HCT116 (cell line): ENCODE data around the gene RAB3GAP2. TPM values are rescaled to one million over a fixed set of nuclear protein-coding genes. Genes with fewer than 3 reads are reported as not detected.
"Not testable (repeated sequence)": the region's sequence is repeated elsewhere in the genome, so short reads cannot be mapped to it uniquely, and the experiment has no call there.

ENCODE experiments used
- ATAC-seq: fragments of 200-7000 bp; cut with Tn5 transposase; 2 replicates; pipeline ENCODE4 v1.9.1; 2020; ENCODE audit warnings: mild to moderate bottlenecking, moderate library complexity
- BruUV-seq: library from RNA; stranded (reverse); fragments of 400-500 nt; replicated peaks from 2 replicates; lab custom pipeline; 2021; lab: Mats Ljungman, UMichigan
- CTCF ChIA-PET: fragments of 300-600 bp; sonication (Branson Sonifier 250); formaldehyde crosslinking; loops from one replicate; lab custom pipeline; 2021; ENCODE audit warnings: antibody characterized with exemption; lab: Charles Lee
- POLR2A ChIA-PET: fragments of 300-600, 350-600 bp; sonication (Branson Sonifier 250); formaldehyde crosslinking; loops from one replicate; lab custom pipeline; 2021; ENCODE audit warnings: antibody characterized with exemption; lab: Charles Lee
- RAD21 ChIA-PET, 2 experiments: fragments of 300-600 bp; sonication (Branson Sonifier 250); formaldehyde crosslinking; loops; one replicate each; lab custom pipeline; 2023; ENCODE audit warnings: low total read pairs in 2 of 2; ENCODE audit not compliant: uncharacterized antibody in 2 of 2, unreplicated experiment in 2 of 2, low non-redundant PET in 1 of 2; lab: Charles Lee
- DNase-seq: peaks from one replicate; pipeline ENCODE4 v3.0.0-alpha.2; 2010; ENCODE audit warnings: low read depth, low spot score
- H2AFZ ChIP-seq: fragments of 200-600 bp; shearing (Covaris generic), sonication (generic); 2 replicates; pipeline ENCODE4 v1.6.1; 2017; ENCODE audit warnings: low read depth, mixed run types, mixed read lengths, antibody characterized with exemption, low read length; ENCODE audit not compliant: poor library complexity, severe bottlenecking
- H3K27ac ChIP-seq: 2 replicates; pipeline ENCODE4 v1.5.1; 2012; ENCODE audit warnings: low read depth, low read length
- H3K27me3 ChIP-seq: fragments of 200-600 bp; sonication (generic); 2 replicates; pipeline ENCODE4 v1.6.1; 2016; ENCODE audit warnings: mixed run types, low read length, mixed read lengths; ENCODE audit not compliant: insufficient read depth
- H3K36me3 ChIP-seq, 2 experiments: fragments of 200-500 bp in 1 of 2; fragments of 200-600 bp in 1 of 2; sonication (Bioruptor generic) in 1 of 2; sonication (generic) in 1 of 2; 2 replicates each; pipeline versions ENCODE4 v1.5.1 to v1.6.1; 2014 to 2016; ENCODE audit warnings: low read length in 2 of 2, inconsistent platforms in 1 of 2, mixed read lengths in 1 of 2, mixed run types in 1 of 2; ENCODE audit not compliant: insufficient read depth in 2 of 2, control insufficient read depth in 1 of 2
- H3K4me1 ChIP-seq, 2 experiments: fragments of 200-600 bp in 1 of 2; sonication (generic) in 1 of 2; 2 replicates each; pipeline versions ENCODE4 v1.5.1 to v1.6.1; 2012 to 2017; ENCODE audit warnings: low read length in 2 of 2, inconsistent platforms in 1 of 2, mild to moderate bottlenecking in 1 of 2, mixed read lengths in 1 of 2, mixed run types in 1 of 2, moderate library complexity in 1 of 2; ENCODE audit not compliant: insufficient read depth in 2 of 2, control insufficient read depth in 1 of 2
- H3K4me2 ChIP-seq: fragments of 200-600 bp; sonication (generic); 2 replicates; pipeline ENCODE4 v1.6.1; 2017; ENCODE audit warnings: mixed run types, low read length, mixed read lengths
- H3K4me3 ChIP-seq, 2 experiments: fragments of 200-600 bp in 1 of 2; sonication (generic) in 1 of 2; replicated peaks in 1 of 2; 2 replicates each; pipeline ENCODE4 v1.5.1; 2011 to 2016; ENCODE audit warnings: low read length in 2 of 2, control low read depth in 1 of 2, low read depth in 1 of 2, mild to moderate bottlenecking in 1 of 2, mixed read lengths in 1 of 2, mixed run types in 1 of 2
- H3K79me2 ChIP-seq: fragments of 200-600 bp; sonication (generic); 2 replicates; pipeline ENCODE4 v1.6.1; 2017; ENCODE audit warnings: mild to moderate bottlenecking, mixed run types, low read length, moderate library complexity, mixed read lengths; ENCODE audit not compliant: insufficient read depth
- H3K9ac ChIP-seq: fragments of 200-600 bp; sonication (generic); 2 replicates; pipeline ENCODE4 v1.6.1; 2016; ENCODE audit warnings: low read length, mixed read lengths
- H3K9me2 ChIP-seq: fragments of 200-600 bp; sonication (generic), shearing (Covaris generic); 2 replicates; pipeline ENCODE4 v1.6.1; 2017; ENCODE audit warnings: mixed run types, mild to moderate bottlenecking, moderate library complexity; ENCODE audit not compliant: insufficient read depth
- H3K9me3 ChIP-seq, 2 experiments: fragments of 200-500 bp in 1 of 2; fragments of 200-600 bp in 1 of 2; sonication (Bioruptor generic) in 1 of 2; sonication (generic) in 1 of 2; 2 replicates each; pipeline ENCODE4 v1.6.1; 2014 to 2017; ENCODE audit warnings: low read length in 2 of 2, mixed read lengths in 2 of 2, inconsistent platforms in 1 of 2, low read depth in 1 of 2, mild to moderate bottlenecking in 1 of 2, mixed run types in 1 of 2, moderate library complexity in 1 of 2; ENCODE audit not compliant: control insufficient read depth in 1 of 2, insufficient read depth in 1 of 2
- H4K20me1 ChIP-seq: fragments of 200-600 bp; sonication (generic), shearing (Covaris generic); 2 replicates; pipeline ENCODE4 v1.6.1; 2017; ENCODE audit warnings: mixed run types, mild to moderate bottlenecking, moderate library complexity; ENCODE audit not compliant: insufficient read depth
- ATF3 ChIP-seq: IDR thresholded peaks from 2 replicates; pipeline ENCODE4 v1.6.1; 2012
- CBX3 ChIP-seq: IDR thresholded peaks from 2 replicates; pipeline ENCODE4 v1.6.1; 2012; ENCODE audit warnings: low read depth
- CTCF ChIP-seq, 3 experiments: fragments of 200-600 bp in 1 of 3; sonication (generic) in 1 of 3; IDR thresholded peaks in 2 of 3; conservative IDR thresholded peaks in 1 of 3; 2 replicates each; pipeline ENCODE4 v1.5.1; 2012 to 2017; ENCODE audit warnings: low read depth in 2 of 3, low read length in 2 of 3, antibody characterized with exemption in 1 of 3, borderline replicate concordance in 1 of 3, control low read depth in 1 of 3, mild to moderate bottlenecking in 1 of 3, mixed read lengths in 1 of 3, mixed run types in 1 of 3, moderate library complexity in 1 of 3; ENCODE audit not compliant: insufficient read depth in 1 of 3
- ELF1 ChIP-seq: IDR thresholded peaks from 2 replicates; pipeline ENCODE4 v1.6.1; 2012; ENCODE audit warnings: low read depth, borderline replicate concordance
- EZH2 ChIP-seq: fragments of 200-600 bp; sonication (generic); IDR thresholded peaks from 2 replicates; pipeline ENCODE4 v1.6.1; 2017; ENCODE audit warnings: antibody characterized with exemption, mixed run types
- EZH2phosphoT487 ChIP-seq: fragments of 200-600 bp; IDR thresholded peaks from 2 replicates; pipeline ENCODE4 v1.6.1; 2018; ENCODE audit warnings: antibody characterized with exemption, borderline replicate concordance
- FOSL1 ChIP-seq: IDR thresholded peaks from 2 replicates; pipeline ENCODE4 v1.6.1; 2012; ENCODE audit warnings: low read depth
- JUND ChIP-seq: IDR thresholded peaks from 2 replicates; pipeline ENCODE4 v1.6.1; 2012
- MAX ChIP-seq: IDR thresholded peaks from 2 replicates; pipeline ENCODE4 v1.6.1; 2012
- POLR2A ChIP-seq: IDR thresholded peaks from 2 replicates; pipeline ENCODE4 v1.7.0; 2011; ENCODE audit warnings: borderline replicate concordance; ENCODE audit not compliant: insufficient read depth, insufficient read length; ENCODE audit errors: extremely low read depth
- REST ChIP-seq: IDR thresholded peaks from 2 replicates; pipeline ENCODE4 v1.6.1; 2012; ENCODE audit warnings: low read depth
- SIN3A ChIP-seq: IDR thresholded peaks from 2 replicates; pipeline ENCODE4 v1.6.1; 2012; ENCODE audit warnings: low read depth
- SP1 ChIP-seq: IDR thresholded peaks from 2 replicates; pipeline ENCODE4 v1.6.1; 2012; ENCODE audit warnings: low read depth
- TCF7L2 ChIP-seq: IDR thresholded peaks from 2 replicates; pipeline ENCODE4 v1.7.0; 2011; ENCODE audit warnings: borderline replicate concordance, inconsistent platforms; ENCODE audit not compliant: insufficient read depth, insufficient read length; ENCODE audit errors: extremely low read depth
- YY1 ChIP-seq: IDR thresholded peaks from 2 replicates; pipeline ENCODE4 v1.6.1; 2011; ENCODE audit warnings: low read length, low read depth, moderate library complexity, mild to moderate bottlenecking; ENCODE audit not compliant: insufficient replicate concordance; ENCODE audit errors: extremely low read depth
- ZNF274 ChIP-seq: fragments of 200-500 bp; sonication (Bioruptor generic); IDR thresholded peaks from 2 replicates; pipeline ENCODE4 v1.6.1; 2014; ENCODE audit warnings: mild to moderate bottlenecking, low read depth, low read length, inconsistent platforms
- intact Hi-C: fragments of 100-400 bp; cut with micrococcal nuclease; formaldehyde crosslinking; loops from 2 replicates; pipeline ENCODE4 v1.10.0; 2022
- total RNA-seq: library from RNA; stranded (reverse); gene quantifications from one replicate; pipeline ENCODE4 v1.2.1, GENCODE V29; 2021; ENCODE audit not compliant: unreplicated experiment

The RAB3GAP2 gene
- total RNA-seq, 1 experiment from 2014 or later, result 32.5 TPM

GRCh38 chr1:220239213-220239612, 33.0 kb downstream of the RAB3GAP2 start:
- no peaks in the 10 kb centered on the region for H3K9me3 ChIP-seq
- ChIA-PET CTCF (interaction anchor here (1.0 kb wide), 1 partner anchor 21 kb away, joined by 4 read pairs; no protein-coding TSS in a partner anchor), POLR2A (no interaction called here), RAD21 (no interaction called here)
- H3K4me2 ChIP-seq, result no peak overlapping the region
- H3K4me1 ChIP-seq, result no peaks in the 10 kb centered on the region
- H3K9me2 ChIP-seq, result no peaks in the 10 kb centered on the region; the same call in 1 of the 2 replicates
- peaks cover 7% of the 10 kb centered on the region for H4K20me1 ChIP-seq
- H3K4me3 ChIP-seq, result no peak overlapping the region
- H3K9ac ChIP-seq, result no peak overlapping the region
- no peaks in the 10 kb centered on the region for H3K36me3 ChIP-seq
- intact Hi-C loops, result no loop called here
- DNase-seq, result no peak
- TF ChIP-seq POLR2A, result no peak
- no peak for TF ChIP-seq ATF3
- no peak for TF ChIP-seq SIN3A
- TF ChIP-seq ZNF274, result no peak
- TF ChIP-seq EZH2, result no peak
- no peak for TF ChIP-seq CTCF (IDR thresholded peaks at IDR 0.05 in 2 of 3, conservative IDR thresholded peaks at IDR 0.05 in 1 of 3; ENCODE audit: borderline replicate concordance in 1 of 3, insufficient read depth in 1 of 3, low read depth in 2 of 3, low read length in 2 of 3)
- TF ChIP-seq MAX, result no peak
- no peak for TF ChIP-seq JUND
- no peak for TF ChIP-seq SP1
- TF ChIP-seq REST, result no peak
- TF ChIP-seq EZH2phosphoT487, result no peak
- TF ChIP-seq TCF7L2, result no peak
- TF ChIP-seq CBX3, result no peak
- no peak for TF ChIP-seq YY1
- no peak for TF ChIP-seq FOSL1
- TF ChIP-seq ELF1, result no peak
- H3K79me2 ChIP-seq, result peaks cover 65% of the 10 kb centered on the region
- H2AFZ ChIP-seq, result no peak overlapping the region
- no peak overlapping the region for H3K27ac ChIP-seq
- ATAC-seq, result no peak
- H3K27me3 ChIP-seq, result no peaks in the 10 kb centered on the region
- no TSS peak for BruUV-seq

- H3K4me2 ChIP-seq, H3K27me3 ChIP-seq, BruUV-seq, H3K27ac ChIP-seq, H3K9ac ChIP-seq, ATAC-seq, POLR2A ChIA-PET, H3K4me1 ChIP-seq, H3K4me3 ChIP-seq, H4K20me1 ChIP-seq, H3K36me3 ChIP-seq, H2AFZ ChIP-seq, H3K9me2 ChIP-seq, intact Hi-C loops, DNase-seq, RAD21 ChIA-PET, H3K9me3 ChIP-seq: not testable (repeated sequence)
- CTCF ChIA-PET, result interaction anchor here (1.1 kb wide), 1 partner anchor 15 kb away, joined by 3 read pairs; no protein-coding TSS in a partner anchor
- peaks cover 42% of the 10 kb centered on the region for H3K79me2 ChIP-seq
These were observed 36.0 kb downstream of the RAB3GAP2 start for GRCh38 chr1:220236278-220236677.
